Measurements from ENCODE around the gene SCAPER. TPM values are rescaled to one million over a fixed set of nuclear protein-coding genes. Genes with fewer than 3 reads are reported as not detected.

SCAPER gene
- total RNA-seq, 2 donors from 2014 or later = 15.2 to 17.8 TPM

DNA sequence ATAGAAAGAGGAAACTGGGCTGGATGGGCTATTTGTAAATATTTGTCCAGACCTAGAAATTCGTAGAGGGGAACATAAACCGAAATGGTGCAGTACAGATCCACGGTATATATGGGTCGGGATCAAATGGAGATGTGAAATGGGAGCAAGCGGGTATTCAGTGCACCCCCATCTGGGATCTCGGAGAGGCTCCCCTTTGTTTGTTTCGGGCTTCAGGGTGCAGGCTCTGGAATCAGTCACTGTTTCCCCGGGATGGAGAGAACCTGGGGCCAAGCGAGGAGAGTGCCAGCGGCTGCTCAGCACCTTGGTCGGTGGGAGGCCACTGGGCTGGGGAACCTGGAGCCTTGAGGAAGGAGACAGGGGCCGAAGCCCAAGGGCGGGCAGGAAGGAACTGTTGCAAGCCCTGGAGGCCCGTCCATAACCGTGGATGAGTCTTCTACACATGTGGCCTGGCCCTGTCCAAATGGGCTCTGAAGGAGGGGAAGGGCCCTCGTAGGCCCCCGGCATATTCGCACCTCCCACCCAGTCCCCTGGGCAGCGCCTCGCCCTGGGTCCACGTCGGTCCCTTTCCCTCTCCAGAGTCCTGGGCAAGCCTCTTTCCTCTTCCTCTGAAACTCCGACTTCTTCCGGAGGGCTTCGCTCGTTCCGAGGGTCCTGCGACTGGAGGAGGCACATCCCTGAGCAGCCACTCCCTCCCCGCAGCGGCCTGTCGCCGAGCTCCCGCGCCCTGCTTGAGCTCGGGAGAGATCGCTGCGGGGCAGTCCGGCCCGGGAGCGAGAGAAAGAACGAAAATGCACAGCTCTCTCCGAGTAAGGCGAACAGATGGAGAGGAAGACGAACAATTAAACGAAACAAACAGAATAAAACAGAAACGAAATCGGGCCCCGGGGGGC, 565.6 kb downstream of the SCAPER start:
- peak overlapping the region; percentile 36 for H3K4me3 ChIP-seq
- H3K9me3 ChIP-seq = no peaks in the 10 kb centered on the region
- H3K27me3 ChIP-seq = peaks cover 100% of the 10 kb centered on the region
- intact Hi-C loops (cut with DNase I) = no loop called here
- TF ChIP-seq, protein P1, sequence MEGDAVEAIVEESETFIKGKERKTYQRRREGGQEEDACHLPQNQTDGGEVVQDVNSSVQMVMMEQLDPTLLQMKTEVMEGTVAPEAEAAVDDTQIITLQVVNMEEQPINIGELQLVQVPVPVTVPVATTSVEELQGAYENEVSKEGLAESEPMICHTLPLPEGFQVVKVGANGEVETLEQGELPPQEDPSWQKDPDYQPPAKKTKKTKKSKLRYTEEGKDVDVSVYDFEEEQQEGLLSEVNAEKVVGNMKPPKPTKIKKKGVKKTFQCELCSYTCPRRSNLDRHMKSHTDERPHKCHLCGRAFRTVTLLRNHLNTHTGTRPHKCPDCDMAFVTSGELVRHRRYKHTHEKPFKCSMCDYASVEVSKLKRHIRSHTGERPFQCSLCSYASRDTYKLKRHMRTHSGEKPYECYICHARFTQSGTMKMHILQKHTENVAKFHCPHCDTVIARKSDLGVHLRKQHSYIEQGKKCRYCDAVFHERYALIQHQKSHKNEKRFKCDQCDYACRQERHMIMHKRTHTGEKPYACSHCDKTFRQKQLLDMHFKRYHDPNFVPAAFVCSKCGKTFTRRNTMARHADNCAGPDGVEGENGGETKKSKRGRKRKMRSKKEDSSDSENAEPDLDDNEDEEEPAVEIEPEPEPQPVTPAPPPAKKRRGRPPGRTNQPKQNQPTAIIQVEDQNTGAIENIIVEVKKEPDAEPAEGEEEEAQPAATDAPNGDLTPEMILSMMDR (IDR thresholded peaks at IDR 0.05) = no peak
- DNase-seq = no peak
- H3K27ac ChIP-seq = no peak overlapping the region
- H3K4me1 ChIP-seq = peaks cover 41% of the 10 kb centered on the region
- no peaks in the 10 kb centered on the region for H3K36me3 ChIP-seq
- H3K9ac ChIP-seq (ENCODE audit: low read depth in 2 of 2, low read length in 2 of 2) = peak overlapping the region; percentile 40 to 56

DNA sequence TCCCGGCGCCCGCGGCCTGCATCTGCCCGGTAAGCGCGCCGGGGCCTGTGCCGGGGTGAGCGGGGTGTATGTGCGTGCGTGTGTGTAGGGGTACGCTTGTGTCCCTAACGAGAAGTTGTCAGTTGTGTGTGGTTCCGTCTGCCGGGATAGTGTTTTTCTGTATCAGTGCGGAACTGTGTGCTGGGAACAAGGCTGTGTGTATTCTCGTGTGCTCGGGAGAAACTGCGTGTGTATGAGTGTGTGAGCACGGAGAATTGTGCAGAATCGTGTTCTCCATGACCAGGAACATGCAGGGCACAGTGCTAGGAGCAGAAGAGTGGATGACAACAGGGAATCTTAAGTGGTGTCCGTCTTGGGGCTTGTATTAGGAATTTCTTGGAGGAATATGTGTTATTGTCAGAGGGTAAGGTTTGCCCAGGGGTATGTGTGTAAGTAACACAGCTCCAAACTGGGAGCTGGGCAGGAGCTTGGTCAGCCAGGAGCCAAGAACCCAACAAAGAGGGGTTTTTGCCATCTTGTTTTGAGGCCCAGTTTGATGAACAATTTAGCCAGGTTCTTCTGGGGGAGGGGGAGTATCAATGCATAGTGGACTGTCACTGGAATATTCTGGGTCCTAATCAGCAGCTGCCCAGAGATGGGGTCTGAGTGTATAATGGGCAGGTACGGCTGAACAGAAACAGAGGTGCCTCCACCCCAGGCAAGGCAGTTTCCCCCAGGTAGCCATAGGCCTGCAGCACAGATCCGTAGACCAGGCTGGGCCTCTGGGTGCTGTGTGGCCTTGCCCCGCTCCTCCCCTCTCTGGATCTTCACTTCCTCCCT, 566.4 kb downstream of the SCAPER start:
- intact Hi-C loops (cut with DNase I) = no loop called here
- DNase-seq = no peak
- Histone ChIP-seq H3K27me3 (peaks cover 99% of the 10 kb centered on the region), H3K27ac (no peak overlapping the region), H3K9me3 (no peaks in the 10 kb centered on the region), H3K4me1 (peaks cover 41% of the 10 kb centered on the region), H3K9ac (ENCODE audit: low read depth in 2 of 2, low read length in 2 of 2) (peak overlapping the region in 1 of 2 donors; percentile 32), H3K36me3 (no peaks in the 10 kb centered on the region), H3K4me3 (no peak overlapping the region)
- TF ChIP-seq, protein P1 (IDR thresholded peaks at IDR 0.05) = no peak

DNA sequence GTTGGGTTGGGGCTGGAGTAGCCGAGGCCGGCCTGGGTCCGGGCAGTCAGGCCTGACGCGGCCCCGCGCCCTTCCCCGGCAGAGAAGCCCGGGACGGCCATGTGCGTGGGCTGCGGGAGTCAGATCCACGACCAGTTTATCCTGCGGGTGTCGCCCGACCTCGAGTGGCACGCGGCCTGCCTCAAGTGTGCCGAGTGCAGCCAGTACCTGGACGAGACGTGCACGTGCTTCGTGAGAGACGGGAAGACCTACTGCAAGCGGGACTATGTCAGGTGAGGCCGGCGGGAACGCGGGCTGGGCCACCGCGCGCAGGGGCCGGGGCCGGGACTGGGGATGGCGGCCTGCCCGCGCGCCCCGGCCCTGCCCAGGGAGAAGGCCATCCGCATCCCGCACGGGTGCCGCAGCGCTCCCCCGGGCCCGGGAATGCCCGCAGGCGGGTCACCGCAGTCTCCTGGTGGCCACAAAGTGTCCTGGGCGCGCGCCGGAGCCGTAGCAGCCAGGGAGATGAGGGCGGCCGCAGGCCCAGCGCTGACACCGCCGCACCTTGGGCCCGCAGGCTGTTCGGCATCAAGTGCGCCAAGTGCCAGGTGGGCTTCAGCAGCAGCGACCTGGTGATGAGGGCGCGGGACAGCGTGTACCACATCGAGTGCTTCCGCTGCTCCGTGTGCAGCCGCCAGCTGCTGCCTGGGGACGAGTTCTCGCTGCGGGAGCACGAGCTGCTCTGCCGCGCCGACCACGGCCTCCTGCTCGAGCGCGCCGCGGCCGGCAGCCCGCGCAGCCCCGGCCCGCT, 567.2 kb downstream of the SCAPER start:
- intact Hi-C loops (cut with DNase I) = no loop called here
- DNase-seq = no peak
- peaks cover 38% of the 10 kb centered on the region for H3K4me1 ChIP-seq
- peak overlapping the region; percentile 36 to 62 for H3K9ac ChIP-seq (ENCODE audit: low read depth in 2 of 2, low read length in 2 of 2)
- TF ChIP-seq, protein P1 (IDR thresholded peaks at IDR 0.05) = no peak
- H3K4me3 ChIP-seq = peak overlapping the region; percentile 15
- H3K36me3 ChIP-seq = no peaks in the 10 kb centered on the region
- peaks cover 91% of the 10 kb centered on the region for H3K27me3 ChIP-seq
- no peaks in the 10 kb centered on the region for H3K9me3 ChIP-seq
- H3K27ac ChIP-seq = no peak overlapping the region

DNA sequence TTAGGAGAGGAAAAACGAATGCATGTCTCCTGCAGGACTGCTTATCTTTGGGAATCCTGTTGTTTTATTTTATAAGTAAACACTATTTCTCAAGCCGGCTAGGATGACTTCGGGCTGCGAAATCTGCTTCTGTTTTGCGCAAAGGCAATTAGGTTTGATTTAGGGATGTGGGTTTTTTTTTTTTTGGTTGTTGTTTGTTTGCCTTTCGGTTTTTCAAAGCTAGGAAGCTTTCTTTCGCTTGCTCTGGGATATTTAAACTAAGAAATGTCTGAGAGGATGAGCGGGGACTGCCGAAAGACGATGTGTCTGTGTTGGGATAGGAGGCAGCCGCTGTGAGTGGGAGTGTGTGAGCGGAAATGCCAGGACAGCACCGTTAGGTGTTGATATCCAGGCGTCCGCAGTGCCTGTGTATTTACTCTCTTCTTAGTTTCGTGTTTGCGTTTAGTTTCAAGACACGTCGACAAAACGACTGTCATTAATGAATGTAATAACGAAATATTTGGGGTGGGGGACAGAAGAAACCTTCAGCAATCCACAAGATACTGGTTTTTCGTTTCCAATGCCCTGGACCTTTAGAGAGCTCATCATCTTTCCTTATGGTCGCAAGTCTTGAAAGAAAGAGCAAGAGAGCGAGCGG, 568.0 kb downstream of the SCAPER start:
- Histone ChIP-seq H3K4me1 (peaks cover 34% of the 10 kb centered on the region), H3K9ac (ENCODE audit: low read depth in 2 of 2, low read length in 2 of 2) (peak overlapping the region; percentile 36 to 62), H3K36me3 (no peaks in the 10 kb centered on the region), H3K27me3 (peaks cover 84% of the 10 kb centered on the region), H3K27ac (no peak overlapping the region), H3K9me3 (no peaks in the 10 kb centered on the region), H3K4me3 (peak overlapping the region; percentile 25)
- TF ChIP-seq, protein P1 (IDR thresholded peaks at IDR 0.05) = no peak
- no peak for DNase-seq
- intact Hi-C loops (cut with DNase I) = no loop called here
